ENCODE data around the gene UBAC2.
"Not testable (repeated sequence)": the region's sequence is repeated elsewhere in the genome, so short reads cannot be mapped to it uniquely, and the experiment has no call there.

The UBAC2 gene

DNA sequence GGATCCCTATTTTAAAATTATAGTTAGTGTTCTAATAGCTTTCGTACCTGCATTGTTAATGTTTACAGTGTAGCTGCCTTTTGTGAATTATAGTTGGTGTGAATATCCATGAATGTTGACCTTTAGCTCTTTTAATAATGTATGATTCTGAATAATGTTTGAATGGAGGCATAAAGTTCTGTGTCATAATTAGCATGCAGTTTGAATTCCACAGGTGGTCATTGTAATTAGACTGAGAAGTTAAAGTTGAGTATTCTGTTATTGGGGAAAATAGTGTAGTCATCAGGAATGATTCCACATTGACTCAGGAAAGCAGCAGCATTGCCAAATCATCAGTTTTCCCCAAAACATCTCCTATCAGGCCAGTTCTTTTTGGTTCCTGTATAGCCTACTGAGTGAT, 45.4 kb downstream of the UBAC2 start:
- no peak for TF ChIP-seq CTCF (IDR thresholded peaks at IDR 0.05)
- Histone ChIP-seq H3K4me3 (no peak overlapping the region), H3K27ac (no peak overlapping the region)
- no peak for DNase-seq (ENCODE audit: low spot score)

- DNase-seq (ENCODE audit: low spot score); H3K4me3 ChIP-seq; H3K27ac ChIP-seq: not testable (repeated sequence)
Observed at GRCh38 chr13:99249178-99249577, 48.5 kb downstream of the UBAC2 start.

DNA sequence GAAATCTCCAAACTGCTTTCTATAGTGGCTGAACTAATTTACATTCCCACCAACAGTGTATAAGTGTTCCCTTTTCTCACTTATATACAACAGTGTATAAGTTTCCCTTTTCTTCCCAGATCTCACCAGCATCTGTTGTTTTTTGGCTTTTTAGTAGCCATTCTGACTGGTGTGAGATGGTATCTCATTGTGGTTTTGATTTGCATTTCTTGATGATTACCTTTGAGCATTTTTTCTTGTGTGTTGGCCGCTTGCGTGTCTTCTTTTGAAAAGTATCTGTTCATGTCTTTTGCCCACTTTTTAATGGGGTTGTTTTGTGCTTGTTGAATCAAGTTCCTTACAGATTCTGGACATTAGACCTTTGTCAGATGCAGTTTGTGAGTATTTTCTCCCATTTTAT, 49.0 kb downstream of the UBAC2 start:
- not testable (repeated sequence) for DNase-seq (ENCODE audit: low spot score); H3K4me3 ChIP-seq; H3K27ac ChIP-seq

GRCh38 chr13:99250982-99251825, 50.5 kb downstream of the UBAC2 start:
- no peak overlapping the region for H3K4me3 ChIP-seq
- no peak for DNase-seq (ENCODE audit: low spot score)
- no peak overlapping the region for H3K27ac ChIP-seq
- TF ChIP-seq CTCF (IDR thresholded peaks at IDR 0.05) = no peak

GRCh38 chr13:99251921-99252320, 51.3 kb downstream of the UBAC2 start:
- no peak for DNase-seq (ENCODE audit: low spot score)
- no peak for TF ChIP-seq CTCF (IDR thresholded peaks at IDR 0.05)
- H3K27ac ChIP-seq = no peak overlapping the region
- H3K4me3 ChIP-seq = no peak overlapping the region

DNA sequence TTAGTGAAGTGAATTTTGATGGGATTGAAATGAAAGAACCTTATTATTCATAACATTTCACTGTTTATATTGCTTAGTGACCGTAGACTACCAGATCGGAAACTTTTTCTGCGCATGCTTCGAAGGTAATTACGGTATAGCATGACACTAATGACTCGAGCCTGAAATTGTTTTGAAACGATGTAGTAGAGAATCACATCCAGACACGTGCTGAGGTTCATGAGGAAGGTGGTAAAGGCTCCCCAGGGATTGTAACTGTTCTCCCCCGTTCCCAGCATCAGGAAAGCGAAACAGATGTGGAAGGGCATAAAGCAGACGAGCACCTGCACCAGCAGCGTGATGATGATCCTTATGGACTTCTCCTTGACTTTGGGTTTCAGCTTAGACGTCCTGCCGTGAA, 54.2 kb downstream of the UBAC2 start:
- DNase-seq (ENCODE audit: low spot score) = no peak
- H3K4me3 ChIP-seq = no peak overlapping the region
- TF ChIP-seq CTCF (IDR thresholded peaks at IDR 0.05) = no peak

GRCh38 chr13:99255271-99255670, 54.6 kb downstream of the UBAC2 start:
- H3K27ac ChIP-seq = no peak overlapping the region
- no peak overlapping the region for H3K4me3 ChIP-seq
- no peak for TF ChIP-seq CTCF (IDR thresholded peaks at IDR 0.05)
- DNase-seq (ENCODE audit: low spot score) = no peak

More for the DNA sequence above, 54.2 kb downstream of the UBAC2 start:
- no peak overlapping the region for H3K27ac ChIP-seq

- H3K4me3 ChIP-seq = no peak overlapping the region
- H3K27ac ChIP-seq = no peak overlapping the region
- TF ChIP-seq CTCF (IDR thresholded peaks at IDR 0.05) = no peak
- no peak for DNase-seq (ENCODE audit: low spot score)
Observed at GRCh38 chr13:99256283-99256682, 55.6 kb downstream of the UBAC2 start.

All from coronary artery (tissue), 2 donors.